Hepatocyte (in vitro differentiated cells): ENCODE data around the gene MGLL. TPM values are rescaled to one million over a fixed set of nuclear protein-coding genes. Genes with fewer than 3 reads are reported as not detected.

Experiments
- DNase-seq: peaks from one replicate; pipeline ENCODE4 v3.0.0-alpha.2; 2016; ENCODE audit warnings: low spot score
- H2AFZ ChIP-seq: fragments of 200-600 bp; sonication (generic); 2 replicates; pipeline ENCODE4 v1.6.0; 2016; ENCODE audit warnings: antibody characterized with exemption, mild to moderate bottlenecking
- H3K27ac ChIP-seq: fragments of 200-600 bp; sonication (generic); 2 replicates; pipeline ENCODE4 v1.5.1; 2016; ENCODE audit warnings: mild to moderate bottlenecking
- H3K27me3 ChIP-seq: fragments of 200-600 bp; sonication (generic); 2 replicates; pipeline ENCODE4 v1.6.1; 2016
- H3K36me3 ChIP-seq: fragments of 200-600 bp; sonication (generic); replicated peaks from 2 replicates; pipeline ENCODE4 v1.5.1; 2016; ENCODE audit warnings: low read depth; ENCODE audit not compliant: insufficient read depth
- H3K4me1 ChIP-seq: fragments of 200-600 bp; sonication (generic); 2 replicates; pipeline ENCODE4 v1.5.1; 2016; ENCODE audit warnings: mild to moderate bottlenecking, moderate library complexity; ENCODE audit not compliant: insufficient read depth
- H3K4me2 ChIP-seq: fragments of 200-600 bp; sonication (generic); 2 replicates; pipeline ENCODE4 v1.6.0; 2016
- H3K4me3 ChIP-seq: fragments of 200-600 bp; sonication (generic); 2 replicates; pipeline ENCODE4 v1.5.1; 2016; ENCODE audit warnings: mild to moderate bottlenecking
- H3K79me2 ChIP-seq: fragments of 200-600 bp; sonication (generic); 2 replicates; pipeline ENCODE4 v1.6.0; 2017; ENCODE audit warnings: mild to moderate bottlenecking
- H3K9me2 ChIP-seq: fragments of 200-600 bp; sonication (generic); replicated peaks from 2 replicates; pipeline ENCODE4 v1.6.0; 2017; ENCODE audit warnings: mild to moderate bottlenecking; ENCODE audit not compliant: insufficient read depth
- H3K9me3 ChIP-seq: fragments of 200-600 bp; sonication (generic); 2 replicates; pipeline ENCODE4 v1.5.1; 2016; ENCODE audit warnings: low read depth, mild to moderate bottlenecking
- H4K20me1 ChIP-seq: fragments of 200-600 bp; sonication (generic); 2 replicates; pipeline ENCODE4 v1.6.0; 2016; ENCODE audit warnings: mild to moderate bottlenecking; ENCODE audit not compliant: insufficient read depth, poor library complexity, severe bottlenecking
- EZH2 ChIP-seq: fragments of 200-600 bp; sonication (generic); IDR thresholded peaks from 2 replicates; pipeline ENCODE4 v1.6.1; 2016; ENCODE audit warnings: antibody characterized with exemption, mild to moderate bottlenecking, borderline replicate concordance
- EZH2phosphoT487 ChIP-seq: fragments of 200-600 bp; sonication (generic); IDR thresholded peaks from one replicate; pipeline ENCODE4 v1.6.1; 2018; ENCODE audit warnings: antibody characterized with exemption, mild to moderate bottlenecking, low read depth, moderate library complexity; ENCODE audit not compliant: unreplicated experiment, severe bottlenecking
- WGBS: methylation state at CpG from one replicate; pipeline ENCODE4 v1.1.6; 2016; ENCODE audit warnings: low lambda C conversion rate; ENCODE audit errors: missing lambda C conversion rate; 5-methylcytosine and 5-hydroxymethylcytosine counted together
- polyA plus RNA-seq: library from polyadenylated mRNA; unstranded; fragments of >200 nt; fragmentation: Nextera tagmentation; extraction: Ambion mirVana; gene quantifications from 2 replicates; pipeline ENCODE4 v1.2.1, GENCODE V29; 2016
- total RNA-seq: library from RNA; depleted of rRNA; stranded (reverse); fragments of >200 nt; gene quantifications from 2 replicates; pipeline ENCODE4 v1.2.3, GENCODE V29; 2014
- TF ChIP-seq, protein P1 (sequence below): fragments of 200-600 bp; sonication (generic); IDR thresholded peaks from 2 replicates; pipeline ENCODE4 v1.5.1; 2016; ENCODE audit warnings: antibody characterized with exemption, mild to moderate bottlenecking; ENCODE audit not compliant: poor library complexity

Gene MGLL
- total and polyA plus RNA-seq, 2 experiments from 2014 or later: 7.3 to 21.4 TPM

- 63% methylated on average over 9 of the region's 9 CpGs for WGBS
- no peak overlapping the region for H2AFZ ChIP-seq
These were observed 86.3 kb downstream of the MGLL start for GRCh38 chr3:127735767-127736693.

GRCh38 chr3:127734754-127735473, 87.4 kb downstream of the MGLL start:
- H3K4me3 ChIP-seq: no peak overlapping the region
- no peaks in the 10 kb centered on the region for H3K36me3 ChIP-seq
- TF ChIP-seq EZH2phosphoT487 (no peak), EZH2 (no peak)
- TF ChIP-seq, protein P1, sequence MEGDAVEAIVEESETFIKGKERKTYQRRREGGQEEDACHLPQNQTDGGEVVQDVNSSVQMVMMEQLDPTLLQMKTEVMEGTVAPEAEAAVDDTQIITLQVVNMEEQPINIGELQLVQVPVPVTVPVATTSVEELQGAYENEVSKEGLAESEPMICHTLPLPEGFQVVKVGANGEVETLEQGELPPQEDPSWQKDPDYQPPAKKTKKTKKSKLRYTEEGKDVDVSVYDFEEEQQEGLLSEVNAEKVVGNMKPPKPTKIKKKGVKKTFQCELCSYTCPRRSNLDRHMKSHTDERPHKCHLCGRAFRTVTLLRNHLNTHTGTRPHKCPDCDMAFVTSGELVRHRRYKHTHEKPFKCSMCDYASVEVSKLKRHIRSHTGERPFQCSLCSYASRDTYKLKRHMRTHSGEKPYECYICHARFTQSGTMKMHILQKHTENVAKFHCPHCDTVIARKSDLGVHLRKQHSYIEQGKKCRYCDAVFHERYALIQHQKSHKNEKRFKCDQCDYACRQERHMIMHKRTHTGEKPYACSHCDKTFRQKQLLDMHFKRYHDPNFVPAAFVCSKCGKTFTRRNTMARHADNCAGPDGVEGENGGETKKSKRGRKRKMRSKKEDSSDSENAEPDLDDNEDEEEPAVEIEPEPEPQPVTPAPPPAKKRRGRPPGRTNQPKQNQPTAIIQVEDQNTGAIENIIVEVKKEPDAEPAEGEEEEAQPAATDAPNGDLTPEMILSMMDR: no peak
- H3K9me3 ChIP-seq: no peaks in the 10 kb centered on the region
- H3K4me2 ChIP-seq: peak overlapping the region; percentile 17
- H4K20me1 ChIP-seq: no peaks in the 10 kb centered on the region
- H3K4me1 ChIP-seq: peaks cover 17% of the 10 kb centered on the region
- no peak overlapping the region for H2AFZ ChIP-seq
- WGBS: 58% methylated on average over 8 of the region's 8 CpGs
- no peaks in the 10 kb centered on the region for H3K9me2 ChIP-seq
- H3K27me3 ChIP-seq: no peaks in the 10 kb centered on the region
- H3K27ac ChIP-seq: peak overlapping the region; percentile 38
- H3K79me2 ChIP-seq: no peaks in the 10 kb centered on the region
- DNase-seq: peak; percentile 43

More at GRCh38 chr3:127735767-127736693, 86.3 kb downstream of the MGLL start:
- peak overlapping the region; percentile 38 for H3K27ac ChIP-seq
- no peaks in the 10 kb centered on the region for H3K79me2 ChIP-seq
- H4K20me1 ChIP-seq: no peaks in the 10 kb centered on the region
- peak; percentile 68 for DNase-seq
- H3K27me3 ChIP-seq: no peaks in the 10 kb centered on the region
- H3K4me3 ChIP-seq: no peak overlapping the region
- peak overlapping the region; percentile 9 for H3K4me2 ChIP-seq
- peaks cover 17% of the 10 kb centered on the region for H3K4me1 ChIP-seq
- H3K9me3 ChIP-seq: no peaks in the 10 kb centered on the region
- TF ChIP-seq EZH2 (no peak), EZH2phosphoT487 (no peak)
- TF ChIP-seq, protein P1: no peak
- no peaks in the 10 kb centered on the region for H3K36me3 ChIP-seq
- H3K9me2 ChIP-seq: no peaks in the 10 kb centered on the region

GRCh38 chr3:127734181-127734720, 88.1 kb downstream of the MGLL start:
- H4K20me1 ChIP-seq: no peaks in the 10 kb centered on the region
- peak overlapping the region; percentile 38 for H3K27ac ChIP-seq
- H3K4me1 ChIP-seq: peaks cover 17% of the 10 kb centered on the region
- TF ChIP-seq EZH2 (no peak), EZH2phosphoT487 (no peak)
- TF ChIP-seq, protein P1: no peak
- no peaks in the 10 kb centered on the region for H3K9me2 ChIP-seq
- H3K79me2 ChIP-seq: no peaks in the 10 kb centered on the region
- WGBS: 95% methylated on average over 12 of the region's 12 CpGs
- no peak overlapping the region for H2AFZ ChIP-seq
- H3K4me3 ChIP-seq: no peak overlapping the region
- no peak for DNase-seq
- no peaks in the 10 kb centered on the region for H3K36me3 ChIP-seq
- no peaks in the 10 kb centered on the region for H3K27me3 ChIP-seq
- no peaks in the 10 kb centered on the region for H3K9me3 ChIP-seq
- H3K4me2 ChIP-seq: peak overlapping the region; percentile 17
